Common myeloid progenitor, CD34-positive (primary cell): ENCODE data around the gene HARS1.
"Not testable (repeated sequence)": the region's sequence is repeated elsewhere in the genome, so short reads cannot be mapped to it uniquely, and the experiment has no call there.

ENCODE experiments used
- CTCF ChIA-PET: fragments of 350-600 bp; sonication (Branson Sonifier 250); formaldehyde crosslinking; loops from one replicate; lab custom pipeline; 2021; ENCODE audit warnings: antibody characterized with exemption; lab: Charles Lee
- POLR2A ChIA-PET: fragments of 350-600 bp; sonication (Branson Sonifier 250); formaldehyde crosslinking; loops from one replicate; lab custom pipeline; 2021; ENCODE audit warnings: antibody characterized with exemption; lab: Charles Lee
- DNase-seq, 3 donors: peaks; one replicate each; pipeline versions ENCODE4 v3.0.0 to v3.0.0-alpha.2; 2013
- H3K27ac ChIP-seq, 2 experiments: 1 replicate in 1 of 2; 2 replicates in 1 of 2; pipeline ENCODE4 v1.7.0; 2013; ENCODE audit warnings: inconsistent platforms in 2 of 2, low read length in 2 of 2, mild to moderate bottlenecking in 2 of 2, low read depth in 1 of 2, moderate library complexity in 1 of 2; ENCODE audit not compliant: severe bottlenecking in 2 of 2, insufficient read depth in 1 of 2, poor library complexity in 1 of 2
- H3K27me3 ChIP-seq, 5 experiments: replicated peaks in 2 of 5; 1 replicate in 3 of 5; 2 replicates in 2 of 5; pipeline versions ENCODE4 v1.6.1 to v1.7.0; 2013; ENCODE audit warnings: low read length in 4 of 5, mild to moderate bottlenecking in 2 of 5, moderate library complexity in 2 of 5, inconsistent platforms in 1 of 5; ENCODE audit not compliant: insufficient read depth in 5 of 5, control insufficient read depth in 4 of 5
- H3K36me3 ChIP-seq, 4 experiments: 1 replicate in 2 of 4; 2 replicates in 2 of 4; pipeline versions ENCODE4 v1.6.1 to v1.7.0; 2013; ENCODE audit warnings: low read length in 3 of 4, control low read depth in 1 of 4, mild to moderate bottlenecking in 1 of 4; ENCODE audit not compliant: control insufficient read depth in 4 of 4, insufficient read depth in 4 of 4
- H3K4me1 ChIP-seq, 4 experiments: 1 replicate in 3 of 4; 2 replicates in 1 of 4; pipeline versions ENCODE4 v1.6.1 to v1.7.1; 2013; ENCODE audit warnings: low read length in 3 of 4, mild to moderate bottlenecking in 3 of 4, control low read depth in 1 of 4, inconsistent platforms in 1 of 4, moderate library complexity in 1 of 4; ENCODE audit not compliant: control insufficient read depth in 4 of 4, insufficient read depth in 4 of 4; ENCODE audit errors: control extremely low read depth in 1 of 4
- H3K4me3 ChIP-seq, 7 experiments: 1 replicate in 4 of 7; 2 replicates in 3 of 7; pipeline versions ENCODE4 v1.5.1 to v1.7.0; 2013; ENCODE audit warnings: mild to moderate bottlenecking in 7 of 7, low read length in 6 of 7, moderate library complexity in 6 of 7, inconsistent platforms in 2 of 7, low read depth in 2 of 7, control low read depth in 1 of 7; ENCODE audit not compliant: insufficient read depth in 4 of 7, control insufficient read depth in 1 of 7; ENCODE audit errors: extremely low read depth in 1 of 7
- H3K9me3 ChIP-seq, 5 experiments: 1 replicate in 4 of 5; 2 replicates in 1 of 5; pipeline versions ENCODE4 v1.6.1 to v1.7.1; 2013; ENCODE audit warnings: low read length in 4 of 5, mild to moderate bottlenecking in 2 of 5, inconsistent platforms in 1 of 5, low read depth in 1 of 5, moderate library complexity in 1 of 5; ENCODE audit not compliant: control insufficient read depth in 4 of 5, insufficient read depth in 2 of 5; ENCODE audit errors: control extremely low read depth in 1 of 5
- WGBS: methylation state at CpG from one replicate; pipeline ENCODE4 v1.1.5; 2013; ENCODE audit not compliant: insufficient coverage; 5-methylcytosine and 5-hydroxymethylcytosine counted together

Gene HARS1

GRCh38 chr5:140642718-140643117, 48.5 kb downstream of the HARS1 start:
- DNase-seq, result no peak
- no peak overlapping the region for H3K27ac ChIP-seq
- ChIA-PET POLR2A (interaction anchor here (0.9 kb wide), 1 partner anchor 11 kb away, joined by 3 read pairs; no protein-coding TSS in a partner anchor), CTCF (interaction anchor here (1.2 to 2.4 kb wide), 2 partner anchors 77 to 95 kb away, joined by 4 to 13 read pairs; partner anchors contain the start of gene EIF4EBP3)
- no peak overlapping the region for H3K4me3 ChIP-seq
- 92% methylated on average over 3 of the region's 3 CpGs for WGBS
- no peaks in the 10 kb centered on the region for H3K9me3 ChIP-seq
- H3K27me3 ChIP-seq, result no peaks in the 10 kb centered on the region
- H3K4me1 ChIP-seq, result peaks cover 5 to 25% (median 22%) of the 10 kb centered on the region in 4 experiments
- H3K36me3 ChIP-seq, result peaks cover 8 to 40% (median 24%) of the 10 kb centered on the region in 4 experiments

GRCh38 chr5:140641716-140642115, 49.5 kb downstream of the HARS1 start:
- peaks cover 8 to 40% (median 24%) of the 10 kb centered on the region in 4 experiments for H3K36me3 ChIP-seq
- ChIA-PET POLR2A (no interaction called here), CTCF (interaction anchor here (0.9 to 2.4 kb wide), 4 partner anchors 13 to 268 kb away, joined by 3 to 13 read pairs (median 4); partner anchors contain the start of gene EIF4EBP3)
- no peak overlapping the region for H3K4me3 ChIP-seq
- no peak overlapping the region for H3K27ac ChIP-seq
- H3K4me1 ChIP-seq, result peaks cover 5 to 21% (median 18%) of the 10 kb centered on the region in 4 experiments
- H3K9me3 ChIP-seq, result no peaks in the 10 kb centered on the region
- WGBS, result 97% methylated on average over 7 of the region's 8 CpGs
- no peak for DNase-seq
- no peaks in the 10 kb centered on the region for H3K27me3 ChIP-seq

GRCh38 chr5:140639148-140639981, 51.8 kb downstream of the HARS1 start, which contains the start of gene TMCO6:
TSS of gene TMCO6 (plus strand) at chr5:140639451. CDS start at chr5:140639528, 77 bp downstream.
- DNase-seq, result peak; percentile 93 to 95 (median 95)
- H3K36me3 ChIP-seq, result peaks cover 6 to 27% (median 17%) of the 10 kb centered on the region in 4 experiments
- peak within 1 kb of the TSS; percentile 48 to 92 (median 76) for H3K4me3 ChIP-seq
- H3K27ac ChIP-seq, result peak within 1 kb of the TSS in 1 of 2 experiments; percentile 76
- H3K9me3 ChIP-seq, result no peaks in the 10 kb centered on the region
- WGBS, result under 1% methylated on average over 40 of the region's 63 CpGs
- ChIA-PET POLR2A (interaction anchor here (0.6 to 2.0 kb wide), 4 partner anchors 8 to 92 kb away, joined by 3 to 9 read pairs (median 3); partner anchors contain the start of genes IK and NDUFA2), CTCF (interaction anchor here (0.8 to 2.9 kb wide), 8 partner anchors 9 to 92 kb away, joined by 3 to 17 read pairs (median 3); partner anchors contain the start of genes EIF4EBP3, IK and NDUFA2)
- H3K27me3 ChIP-seq, result no peaks in the 10 kb centered on the region
- H3K4me1 ChIP-seq, result peaks cover 5 to 14% (median 12%) of the 10 kb centered on the region in 4 experiments

GRCh38 chr5:140638898-140639147, 52.3 kb downstream of the HARS1 start:
- H3K4me3 ChIP-seq, result peak overlapping the region in 6 of 7 experiments; percentile 53 to 92 (median 77)

GRCh38 chr5:140637371-140638100, 53.6 kb downstream of the HARS1 start:
- WGBS, result 96% methylated on average over 8 of the region's 10 CpGs
- no peak for DNase-seq
- peaks cover 0 to 16% (median 10%) of the 10 kb centered on the region in 5 experiments for H3K27me3 ChIP-seq
- H3K4me3 ChIP-seq, result no peak overlapping the region
- peaks cover 0 to 10% (median 3%) of the 10 kb centered on the region in 4 experiments for H3K36me3 ChIP-seq
- ChIA-PET POLR2A (no interaction called here), CTCF (interaction anchor here (0.7 to 3.3 kb wide), 7 partner anchors 10 to 116 kb away, joined by 3 to 19 read pairs (median 3); partner anchors contain the start of genes EIF4EBP3, IK and SRA1)
- peaks cover 5 to 26% (median 19%) of the 10 kb centered on the region in 4 experiments for H3K4me1 ChIP-seq
- no peak overlapping the region for H3K27ac ChIP-seq
- H3K9me3 ChIP-seq, result no peaks in the 10 kb centered on the region

More at GRCh38 chr5:140638898-140639147, 52.3 kb downstream of the HARS1 start:
- CTCF ChIA-PET, result interaction anchor here (0.8 to 2.9 kb wide), 8 partner anchors 9 to 91 kb away, joined by 3 to 17 read pairs (median 3); partner anchors contain the start of genes EIF4EBP3, IK and NDUFA2
- peaks cover 3 to 21% (median 11%) of the 10 kb centered on the region in 4 experiments for H3K36me3 ChIP-seq
- not testable (repeated sequence) for H3K27me3 ChIP-seq, H3K9me3 ChIP-seq, DNase-seq
- POLR2A ChIA-PET, result interaction anchor here (0.6 to 2.0 kb wide), 3 partner anchors 9 to 91 kb away, joined by 3 to 9 read pairs (median 3); partner anchors contain the start of genes IK and NDUFA2
- peaks cover 5 to 14% (median 12%) of the 10 kb centered on the region in 4 experiments for H3K4me1 ChIP-seq
- WGBS, result 35% methylated on average over 9 of the region's 9 CpGs
- peak overlapping the region in 1 of 2 experiments; percentile 76 for H3K27ac ChIP-seq
